GM12864 (cell line): Measurements from ENCODE around the gene TBX5.

Experiments
- DNase-seq: peaks from one replicate; pipeline ENCODE4 v3.0.0-alpha.2; 2011; ENCODE audit warnings: low read depth
- H3K4me3 ChIP-seq: 2 replicates; pipeline ENCODE4 v1.5.1; 2011; ENCODE audit warnings: mild to moderate bottlenecking, low read depth, low read length, control low read depth
- CTCF ChIP-seq: IDR thresholded peaks from 2 replicates; pipeline ENCODE4 v1.5.1; 2011; ENCODE audit warnings: low read depth, mild to moderate bottlenecking, moderate library complexity, low read length, control low read depth, inconsistent platforms; ENCODE audit errors: missing control alignments

The TBX5 gene

GRCh38 chr12:114405519-114406271 lies at the start of gene TBX5:
TSS of gene TBX5 (minus strand) at chr12:114406144. CDS start at chr12:114403898, 2,246 bp downstream.
- no peak for DNase-seq
- TF ChIP-seq CTCF = no peak
- H3K4me3 ChIP-seq = no peak within 1 kb of the TSS

- TF ChIP-seq CTCF = no peak
- H3K4me3 ChIP-seq = no peak overlapping the region
- DNase-seq = no peak
These were observed 45.7 kb upstream of the TBX5 start for GRCh38 chr12:114451657-114452056.

GRCh38 chr12:114450515-114451300 lies 44.8 kb upstream of the TBX5 start:
- no peak for DNase-seq
- H3K4me3 ChIP-seq = no peak overlapping the region
- TF ChIP-seq CTCF = no peak

GRCh38 chr12:114450019-114450418 lies 44.1 kb upstream of the TBX5 start:
- no peak overlapping the region for H3K4me3 ChIP-seq
- TF ChIP-seq CTCF = no peak
- DNase-seq = no peak

- no peak for DNase-seq
- no peak overlapping the region for H3K4me3 ChIP-seq
- no peak for TF ChIP-seq CTCF
These were observed 42.6 kb upstream of the TBX5 start for GRCh38 chr12:114448618-114448933.

GRCh38 chr12:114447799-114448617 lies 42.1 kb upstream of the TBX5 start:
- DNase-seq = no peak
- no peak for TF ChIP-seq CTCF
- H3K4me3 ChIP-seq = no peak overlapping the region
